Smooth muscle cell (in vitro differentiated cells): Measurements from ENCODE around the gene CLEC5A. TPM values are rescaled to one million over a fixed set of nuclear protein-coding genes. Genes with fewer than 3 reads are reported as not detected.
"Not testable (repeated sequence)": the region's sequence is repeated elsewhere in the genome, so short reads cannot be mapped to it uniquely, and the experiment has no call there.

ENCODE experiments used
- DNase-seq: peaks from one replicate; lab custom pipeline; 2025; ENCODE audit not compliant: unreplicated experiment; lab: John Stamatoyannopoulos, UW
- H2AFZ ChIP-seq: fragments of 200-600 bp; sonication (generic); 2 replicates; pipeline ENCODE4 v1.6.0; 2016; ENCODE audit warnings: antibody characterized with exemption, low read depth, mild to moderate bottlenecking
- H3F3A ChIP-seq: fragments of 200-600 bp; sonication (generic); 2 replicates; pipeline ENCODE4 v1.6.0; 2017; ENCODE audit warnings: antibody characterized with exemption, low read depth
- H3K27ac ChIP-seq: fragments of 200-600 bp; sonication (generic); 2 replicates; pipeline ENCODE4 v1.5.1; 2016; ENCODE audit warnings: low read depth, mild to moderate bottlenecking
- H3K27me3 ChIP-seq: fragments of 200-600 bp; sonication (generic); 2 replicates; pipeline ENCODE4 v1.6.1; 2016; ENCODE audit warnings: low read depth, mild to moderate bottlenecking
- H3K36me3 ChIP-seq: fragments of 200-600 bp; sonication (generic); 2 replicates; pipeline ENCODE4 v1.5.1; 2016; ENCODE audit warnings: low read depth
- H3K4me1 ChIP-seq: fragments of 200-600 bp; sonication (generic); 2 replicates; pipeline ENCODE4 v1.5.1; 2016; ENCODE audit warnings: low read depth
- H3K4me2 ChIP-seq: fragments of 200-600 bp; sonication (generic); 2 replicates; pipeline ENCODE4 v1.6.0; 2016; ENCODE audit warnings: mild to moderate bottlenecking
- H3K4me3 ChIP-seq: fragments of 200-600 bp; sonication (generic); 2 replicates; pipeline ENCODE4 v1.5.1; 2016; ENCODE audit warnings: mild to moderate bottlenecking
- H3K79me2 ChIP-seq: fragments of 200-600 bp; sonication (generic); 2 replicates; pipeline ENCODE4 v1.6.0; 2016; ENCODE audit warnings: low read depth, mild to moderate bottlenecking
- H3K9ac ChIP-seq: fragments of 200-600 bp; sonication (generic); 2 replicates; pipeline ENCODE4 v1.6.0; 2016; ENCODE audit warnings: low read depth
- H3K9me3 ChIP-seq: fragments of 200-600 bp; sonication (generic); replicated peaks from 2 replicates; pipeline ENCODE4 v1.5.1; 2016; ENCODE audit warnings: low read depth
- H4K20me1 ChIP-seq: fragments of 200-600 bp; sonication (generic); 2 replicates; pipeline ENCODE4 v1.6.0; 2016; ENCODE audit warnings: low read depth
- WGBS: methylation state at CpG from one replicate; pipeline ENCODE4 v1.1.7; 2016; ENCODE audit warnings: low lambda C conversion rate; 5-methylcytosine and 5-hydroxymethylcytosine counted together
- polyA plus RNA-seq: library from polyadenylated mRNA; unstranded; fragments of >200 nt; fragmentation: Nextera tagmentation; extraction: Ambion mirVana; gene quantifications from 2 replicates; pipeline ENCODE4 v1.2.1, GENCODE V29; 2016
- total RNA-seq: library from RNA; depleted of rRNA; stranded (reverse); fragments of >200 nt; gene quantifications from 2 replicates; pipeline ENCODE4 v1.2.3, GENCODE V29; 2014
- TF ChIP-seq, protein P1 (sequence below): fragments of 200-600 bp; sonication (generic); IDR thresholded peaks from 2 replicates; pipeline ENCODE4 v1.5.1; 2017; ENCODE audit warnings: borderline replicate concordance, mild to moderate bottlenecking, antibody characterized with exemption; ENCODE audit not compliant: insufficient read depth, poor library complexity, severe bottlenecking

The CLEC5A gene
- total and polyA plus RNA-seq, 2 experiments from 2014 or later: not detected

GRCh38 chr7:141911391-141911790 lies 35.4 kb downstream of the CLEC5A start:
- no peaks in the 10 kb centered on the region for H3K36me3 ChIP-seq
- H4K20me1 ChIP-seq: no peaks in the 10 kb centered on the region
- no peak for DNase-seq
- H3K9ac ChIP-seq: no peak overlapping the region
- H3K9me3 ChIP-seq: no peaks in the 10 kb centered on the region
- no peaks in the 10 kb centered on the region for H3K79me2 ChIP-seq
- H2AFZ ChIP-seq: no peak overlapping the region
- no peak overlapping the region for H3K27ac ChIP-seq
- no peak overlapping the region for H3K4me2 ChIP-seq
- H3K4me3 ChIP-seq: no peak overlapping the region
- no peaks in the 10 kb centered on the region for H3F3A ChIP-seq
- no peaks in the 10 kb centered on the region for H3K27me3 ChIP-seq
- TF ChIP-seq, protein P1, sequence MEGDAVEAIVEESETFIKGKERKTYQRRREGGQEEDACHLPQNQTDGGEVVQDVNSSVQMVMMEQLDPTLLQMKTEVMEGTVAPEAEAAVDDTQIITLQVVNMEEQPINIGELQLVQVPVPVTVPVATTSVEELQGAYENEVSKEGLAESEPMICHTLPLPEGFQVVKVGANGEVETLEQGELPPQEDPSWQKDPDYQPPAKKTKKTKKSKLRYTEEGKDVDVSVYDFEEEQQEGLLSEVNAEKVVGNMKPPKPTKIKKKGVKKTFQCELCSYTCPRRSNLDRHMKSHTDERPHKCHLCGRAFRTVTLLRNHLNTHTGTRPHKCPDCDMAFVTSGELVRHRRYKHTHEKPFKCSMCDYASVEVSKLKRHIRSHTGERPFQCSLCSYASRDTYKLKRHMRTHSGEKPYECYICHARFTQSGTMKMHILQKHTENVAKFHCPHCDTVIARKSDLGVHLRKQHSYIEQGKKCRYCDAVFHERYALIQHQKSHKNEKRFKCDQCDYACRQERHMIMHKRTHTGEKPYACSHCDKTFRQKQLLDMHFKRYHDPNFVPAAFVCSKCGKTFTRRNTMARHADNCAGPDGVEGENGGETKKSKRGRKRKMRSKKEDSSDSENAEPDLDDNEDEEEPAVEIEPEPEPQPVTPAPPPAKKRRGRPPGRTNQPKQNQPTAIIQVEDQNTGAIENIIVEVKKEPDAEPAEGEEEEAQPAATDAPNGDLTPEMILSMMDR: no peak
- no peaks in the 10 kb centered on the region for H3K4me1 ChIP-seq

DNA sequence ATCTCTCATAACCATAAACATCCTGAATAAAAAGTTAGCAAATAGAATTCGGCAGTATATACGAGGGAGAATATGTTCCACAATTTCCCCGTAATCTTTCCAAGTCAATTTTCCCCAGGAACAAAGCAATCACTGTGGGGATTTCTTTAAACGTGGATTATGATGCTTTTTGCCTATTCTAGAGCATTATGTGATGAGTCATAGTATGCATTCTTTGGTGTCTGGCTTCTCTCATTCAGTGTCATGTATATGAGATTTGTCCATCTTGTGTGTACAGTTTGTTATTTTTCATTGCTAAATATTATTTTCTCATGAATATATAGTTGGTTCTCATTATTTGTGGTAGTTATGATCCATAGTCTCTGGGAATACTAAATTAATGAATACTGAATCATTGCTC lies 40.5 kb downstream of the CLEC5A start:
- Histone ChIP-seq H2AFZ (no peak overlapping the region), H3K4me2 (no peak overlapping the region), H3K27me3 (no peaks in the 10 kb centered on the region), H3K36me3 (no peaks in the 10 kb centered on the region), H3K9me3 (no peaks in the 10 kb centered on the region), H3K9ac (no peak overlapping the region), H3K79me2 (no peaks in the 10 kb centered on the region), H3K27ac (no peak overlapping the region), H3K4me3 (no peak overlapping the region), H4K20me1 (no peaks in the 10 kb centered on the region), H3F3A (no peaks in the 10 kb centered on the region), H3K4me1 (no peaks in the 10 kb centered on the region)
- WGBS: 60% methylated on average over 4 of the region's 4 CpGs
- TF ChIP-seq, protein P1: no peak
- DNase-seq: no peak

DNA sequence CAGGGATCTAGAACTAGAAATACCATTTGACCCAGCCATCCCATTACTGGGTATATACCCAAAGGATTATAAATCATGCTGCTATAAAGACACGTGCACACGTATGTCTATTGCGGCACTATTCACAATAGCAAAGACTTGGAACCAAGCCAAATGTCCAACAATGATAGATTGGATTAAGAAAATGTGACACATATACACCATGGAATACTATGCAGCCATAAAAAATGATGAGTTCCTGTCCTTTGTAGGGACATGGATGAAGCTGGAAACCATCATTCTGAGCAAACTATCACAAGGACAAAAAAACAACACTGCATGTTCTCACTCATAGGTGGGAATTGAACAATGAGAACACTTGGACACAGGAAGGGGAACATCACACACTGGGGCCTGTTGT lies 47.4 kb downstream of the CLEC5A start:
- not testable (repeated sequence) for H3K79me2 ChIP-seq, H3K9me3 ChIP-seq, H2AFZ ChIP-seq, H3K27ac ChIP-seq, H3K4me3 ChIP-seq, H3F3A ChIP-seq, DNase-seq, H3K36me3 ChIP-seq, H4K20me1 ChIP-seq, H3K4me2 ChIP-seq, H3K27me3 ChIP-seq, H3K9ac ChIP-seq, H3K4me1 ChIP-seq
- 96% methylated on average over 3 of the region's 3 CpGs for WGBS

- no peaks in the 10 kb centered on the region for H3F3A ChIP-seq
- H3K79me2 ChIP-seq: no peaks in the 10 kb centered on the region
- H3K9me3 ChIP-seq: no peaks in the 10 kb centered on the region
- 79% methylated on average over 3 of the region's 3 CpGs for WGBS
- no peaks in the 10 kb centered on the region for H3K27me3 ChIP-seq
- no peak overlapping the region for H2AFZ ChIP-seq
- no peak overlapping the region for H3K4me3 ChIP-seq
- TF ChIP-seq, protein P1: no peak
- H4K20me1 ChIP-seq: no peaks in the 10 kb centered on the region
- no peaks in the 10 kb centered on the region for H3K4me1 ChIP-seq
- H3K36me3 ChIP-seq: no peaks in the 10 kb centered on the region
- DNase-seq: no peak
- H3K9ac ChIP-seq: no peak overlapping the region
- H3K27ac ChIP-seq: no peak overlapping the region
- H3K4me2 ChIP-seq: no peak overlapping the region
Measured at GRCh38 chr7:141891336-141891735, 55.4 kb downstream of the CLEC5A start.
